ENCODE results near the gene SORCS2. TPM values are rescaled to one million over a fixed set of nuclear protein-coding genes. Genes with fewer than 3 reads are reported as not detected.

SORCS2 gene
- total and polyA plus RNA-seq, 4 donors = 0.05 to 8.4 (median 1.8) TPM

DNA sequence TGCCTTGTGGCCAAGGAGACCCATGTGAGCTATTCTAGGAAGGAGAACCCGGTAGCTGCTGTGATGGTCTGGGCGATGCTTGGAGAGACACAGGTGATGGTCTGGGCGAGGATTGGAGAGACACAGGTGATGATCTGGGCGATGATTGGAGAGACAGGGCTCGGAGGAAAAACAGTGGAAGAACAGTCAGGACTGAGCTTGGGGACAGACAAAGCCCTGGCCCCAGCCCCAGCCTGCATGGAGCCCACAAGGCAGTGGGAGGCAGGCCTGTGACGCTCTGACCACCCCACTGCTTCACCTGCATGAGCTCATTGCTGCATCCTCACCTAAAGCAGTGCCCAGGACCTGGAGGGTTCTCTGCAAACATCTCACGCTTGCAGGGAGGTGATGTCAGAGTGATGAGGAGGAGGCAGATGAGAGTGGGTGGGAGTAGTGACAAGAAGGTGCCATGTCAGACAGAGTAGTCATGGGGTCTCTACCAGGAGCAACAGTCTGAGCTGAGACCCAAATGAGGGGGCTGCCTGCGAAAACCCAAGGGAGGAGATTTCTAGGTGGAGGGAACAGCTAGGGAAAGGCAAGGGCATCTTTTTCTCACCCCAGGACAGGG, 278.3 kb downstream of the SORCS2 start:
- Histone ChIP-seq H3K27me3 (ENCODE audit: control insufficient read depth in 1 of 2, insufficient read depth in 2 of 2, low read length in 1 of 2) (no peaks in the 10 kb centered on the region), H3K4me3 (ENCODE audit: low read length in 2 of 2) (no peak overlapping the region), H3K36me3 (ENCODE audit: control insufficient read depth in 1 of 2, insufficient read depth in 2 of 2, low read length in 1 of 2) (no peaks in the 10 kb centered on the region), H3K9me3 (ENCODE audit: control insufficient read depth, low read length) (peaks cover 7% of the 10 kb centered on the region), H3K4me1 (ENCODE audit: control insufficient read depth in 1 of 2, insufficient read depth in 2 of 2, low read length in 2 of 2) (no peaks in the 10 kb centered on the region), H3K27ac (ENCODE audit: low read depth in 1 of 2, low read length in 2 of 2) (no peak overlapping the region)
- no peak for DNase-seq
- no peak for ATAC-seq (ENCODE audit: low FRiP score)
- WGBS, 2 donors = 94 to 95% methylated on average over 8 of the region's 8 CpGs
- intact Hi-C loops (cut with DNase I) = no loop called here

DNA sequence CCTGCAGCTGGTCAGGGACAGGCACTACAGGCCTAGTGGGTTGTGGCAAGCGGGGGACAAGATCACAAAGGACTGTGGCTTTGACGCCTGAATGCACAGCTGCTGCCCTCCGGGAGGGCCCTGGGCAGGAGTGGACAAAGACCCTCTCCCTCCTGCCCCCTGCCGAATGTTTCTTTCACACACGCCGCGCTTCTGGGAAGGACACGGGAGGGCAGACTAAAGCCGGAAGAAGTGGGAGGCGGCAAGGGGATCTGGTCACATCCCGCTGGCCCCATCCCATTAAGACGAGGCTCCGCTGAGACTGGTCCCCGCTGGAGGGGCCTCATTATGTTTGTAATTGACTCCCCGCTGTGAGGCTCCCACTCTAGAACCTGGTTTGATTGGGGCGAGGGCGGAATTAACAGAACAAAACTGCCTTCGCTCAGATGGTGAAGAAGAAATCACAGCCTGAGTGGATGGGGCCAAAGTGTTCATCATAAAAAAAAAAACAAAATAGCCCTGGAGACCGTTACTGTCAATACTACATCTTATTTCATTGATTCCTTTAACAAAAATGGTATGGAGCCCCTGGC, 280.2 kb downstream of the SORCS2 start:
- Histone ChIP-seq H3K27ac (ENCODE audit: low read depth in 1 of 2, low read length in 2 of 2) (no peak overlapping the region), H3K4me3 (ENCODE audit: low read length in 2 of 2) (no peak overlapping the region), H3K27me3 (ENCODE audit: control insufficient read depth in 1 of 2, insufficient read depth in 2 of 2, low read length in 1 of 2) (no peaks in the 10 kb centered on the region), H3K36me3 (ENCODE audit: control insufficient read depth in 1 of 2, insufficient read depth in 2 of 2, low read length in 1 of 2) (no peaks in the 10 kb centered on the region), H3K9me3 (ENCODE audit: control insufficient read depth, low read length) (no peaks in the 10 kb centered on the region), H3K4me1 (ENCODE audit: control insufficient read depth in 1 of 2, insufficient read depth in 2 of 2, low read length in 2 of 2) (no peaks in the 10 kb centered on the region)
- DNase-seq (no peak), ATAC-seq (ENCODE audit: low FRiP score) (no peak)
- intact Hi-C loops (cut with DNase I) = no loop called here
- WGBS, 2 donors = 65 to 72% methylated on average over 19 of the region's 19 CpGs

GRCh38 chr4:7473081-7473480, 280.7 kb downstream of the SORCS2 start:
- Histone ChIP-seq H3K36me3 (ENCODE audit: control insufficient read depth in 1 of 2, insufficient read depth in 2 of 2, low read length in 1 of 2) (no peaks in the 10 kb centered on the region), H3K27me3 (ENCODE audit: control insufficient read depth in 1 of 2, insufficient read depth in 2 of 2, low read length in 1 of 2) (no peaks in the 10 kb centered on the region), H3K4me1 (ENCODE audit: control insufficient read depth in 1 of 2, insufficient read depth in 2 of 2, low read length in 2 of 2) (no peaks in the 10 kb centered on the region), H3K27ac (ENCODE audit: low read depth in 1 of 2, low read length in 2 of 2) (no peak overlapping the region), H3K9me3 (ENCODE audit: control insufficient read depth, low read length) (no peaks in the 10 kb centered on the region), H3K4me3 (ENCODE audit: low read length in 2 of 2) (no peak overlapping the region)
- WGBS, 2 donors = 80 to 82% methylated on average over 10 of the region's 10 CpGs
- DNase-seq = no peak
- intact Hi-C loops (cut with DNase I) = no loop called here
- ATAC-seq (ENCODE audit: low FRiP score) = no peak

- DNase-seq (no peak), ATAC-seq (ENCODE audit: low FRiP score) (no peak)
- Histone ChIP-seq H3K27me3 (ENCODE audit: control insufficient read depth in 1 of 2, insufficient read depth in 2 of 2, low read length in 1 of 2) (no peaks in the 10 kb centered on the region), H3K36me3 (ENCODE audit: control insufficient read depth in 1 of 2, insufficient read depth in 2 of 2, low read length in 1 of 2) (no peaks in the 10 kb centered on the region), H3K27ac (ENCODE audit: low read depth in 1 of 2, low read length in 2 of 2) (no peak overlapping the region), H3K9me3 (ENCODE audit: control insufficient read depth, low read length) (no peaks in the 10 kb centered on the region), H3K4me1 (ENCODE audit: control insufficient read depth in 1 of 2, insufficient read depth in 2 of 2, low read length in 2 of 2) (no peaks in the 10 kb centered on the region), H3K4me3 (ENCODE audit: low read length in 2 of 2) (no peak overlapping the region)
- WGBS, 2 donors = 92 to 94% methylated on average over 7 of the region's 7 CpGs
- intact Hi-C loops (cut with DNase I) = no loop called here
Observed at GRCh38 chr4:7474320-7474719, 282.0 kb downstream of the SORCS2 start.

DNA sequence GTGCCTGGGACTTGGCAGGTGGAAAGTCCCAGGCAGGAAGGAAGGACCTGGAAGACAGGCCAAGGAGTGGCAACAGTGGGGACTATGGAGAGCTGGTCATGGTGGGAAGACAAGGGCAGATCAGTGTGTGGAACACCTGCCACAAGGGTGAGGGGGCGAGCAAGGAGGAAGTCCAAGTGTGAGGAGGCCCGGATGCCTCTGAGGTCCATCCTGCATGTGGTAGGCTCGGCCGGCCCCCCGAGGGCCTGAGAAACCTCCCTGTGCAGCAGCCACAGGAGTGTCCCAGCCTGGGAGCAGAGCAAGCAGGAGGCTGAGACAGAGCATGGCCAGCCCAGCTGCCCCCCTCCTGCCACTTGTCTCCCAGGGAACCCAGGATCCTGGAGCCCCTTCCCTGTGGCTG, 282.9 kb downstream of the SORCS2 start:
- DNase-seq (no peak), ATAC-seq (ENCODE audit: low FRiP score) (no peak)
- H3K36me3 ChIP-seq (ENCODE audit: control insufficient read depth in 1 of 2, insufficient read depth in 2 of 2, low read length in 1 of 2) = no peaks in the 10 kb centered on the region
- H3K9me3 ChIP-seq (ENCODE audit: control insufficient read depth, low read length) = no peaks in the 10 kb centered on the region
- no peaks in the 10 kb centered on the region for H3K4me1 ChIP-seq (ENCODE audit: control insufficient read depth in 1 of 2, insufficient read depth in 2 of 2, low read length in 2 of 2)
- no peak overlapping the region for H3K4me3 ChIP-seq (ENCODE audit: low read length in 2 of 2)
- WGBS, 2 donors = 90 to 95% methylated on average over 5 of the region's 5 CpGs
- no peaks in the 10 kb centered on the region for H3K27me3 ChIP-seq (ENCODE audit: control insufficient read depth in 1 of 2, insufficient read depth in 2 of 2, low read length in 1 of 2)
- no peak overlapping the region for H3K27ac ChIP-seq (ENCODE audit: low read depth in 1 of 2, low read length in 2 of 2)
- intact Hi-C loops (cut with DNase I) = no loop called here

DNA sequence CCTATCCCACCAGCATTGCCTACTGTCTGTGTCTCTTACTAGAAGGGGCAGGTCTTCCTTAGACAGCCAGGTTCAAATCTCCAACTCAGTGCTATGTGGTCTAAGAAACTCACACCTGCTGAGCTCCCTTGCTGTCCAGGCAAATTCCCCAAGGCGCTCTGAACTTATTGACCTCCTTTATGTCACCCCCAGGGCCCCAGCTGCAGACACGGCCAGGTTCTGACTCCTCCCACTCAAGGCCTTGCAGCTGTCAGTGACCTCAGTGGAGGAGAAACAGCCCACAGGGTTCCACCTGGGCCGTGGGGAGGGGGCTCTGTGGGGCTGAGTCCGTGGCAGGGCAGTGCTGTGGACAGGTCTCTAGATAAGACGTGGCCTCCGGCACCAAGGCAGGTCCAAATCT, 284.5 kb downstream of the SORCS2 start:
- 87 to 89% methylated on average over 6 of the region's 6 CpGs for WGBS, 2 donors
- intact Hi-C loops (cut with DNase I) = no loop called here
- no peaks in the 10 kb centered on the region for H3K27me3 ChIP-seq (ENCODE audit: control insufficient read depth in 1 of 2, insufficient read depth in 2 of 2, low read length in 1 of 2)
- no peaks in the 10 kb centered on the region for H3K9me3 ChIP-seq (ENCODE audit: control insufficient read depth, low read length)
- no peak overlapping the region for H3K27ac ChIP-seq (ENCODE audit: low read depth in 1 of 2, low read length in 2 of 2)
- ATAC-seq (ENCODE audit: low FRiP score) (no peak), DNase-seq (no peak)
- H3K4me3 ChIP-seq (ENCODE audit: low read length in 2 of 2) = no peak overlapping the region
- H3K4me1 ChIP-seq (ENCODE audit: control insufficient read depth in 1 of 2, insufficient read depth in 2 of 2, low read length in 2 of 2) = no peaks in the 10 kb centered on the region
- no peaks in the 10 kb centered on the region for H3K36me3 ChIP-seq (ENCODE audit: control insufficient read depth in 1 of 2, insufficient read depth in 2 of 2, low read length in 1 of 2)

- Histone ChIP-seq H3K36me3 (ENCODE audit: control insufficient read depth in 1 of 2, insufficient read depth in 2 of 2, low read length in 1 of 2) (no peaks in the 10 kb centered on the region), H3K27ac (ENCODE audit: low read depth in 1 of 2, low read length in 2 of 2) (no peak overlapping the region), H3K4me1 (ENCODE audit: control insufficient read depth in 1 of 2, insufficient read depth in 2 of 2, low read length in 2 of 2) (no peaks in the 10 kb centered on the region), H3K27me3 (ENCODE audit: control insufficient read depth in 1 of 2, insufficient read depth in 2 of 2, low read length in 1 of 2) (no peaks in the 10 kb centered on the region), H3K4me3 (ENCODE audit: low read length in 2 of 2) (no peak overlapping the region), H3K9me3 (ENCODE audit: control insufficient read depth, low read length) (no peaks in the 10 kb centered on the region)
- intact Hi-C loops (cut with DNase I) = no loop called here
- ATAC-seq (ENCODE audit: low FRiP score) (no peak), DNase-seq (no peak)
- WGBS, 2 donors = 93 to 95% methylated on average over 7 of the region's 7 CpGs
Observed at GRCh38 chr4:7477695-7478094, 285.4 kb downstream of the SORCS2 start.

- no peak overlapping the region for H3K27ac ChIP-seq (ENCODE audit: low read depth in 1 of 2, low read length in 2 of 2)
- no peaks in the 10 kb centered on the region for H3K4me1 ChIP-seq (ENCODE audit: control insufficient read depth in 1 of 2, insufficient read depth in 2 of 2, low read length in 2 of 2)
- H3K27me3 ChIP-seq (ENCODE audit: control insufficient read depth in 1 of 2, insufficient read depth in 2 of 2, low read length in 1 of 2) = no peaks in the 10 kb centered on the region
- H3K9me3 ChIP-seq (ENCODE audit: control insufficient read depth, low read length) = no peaks in the 10 kb centered on the region
- ATAC-seq (ENCODE audit: low FRiP score) (no peak), DNase-seq (no peak)
- H3K4me3 ChIP-seq (ENCODE audit: low read length in 2 of 2) = no peak overlapping the region
- intact Hi-C loops (cut with DNase I) = no loop called here
- WGBS, 2 donors = 88% methylated on average over 11 of the region's 11 CpGs
- H3K36me3 ChIP-seq (ENCODE audit: control insufficient read depth in 1 of 2, insufficient read depth in 2 of 2, low read length in 1 of 2) = no peaks in the 10 kb centered on the region
Observed at GRCh38 chr4:7478665-7479064, 286.3 kb downstream of the SORCS2 start.

DNA sequence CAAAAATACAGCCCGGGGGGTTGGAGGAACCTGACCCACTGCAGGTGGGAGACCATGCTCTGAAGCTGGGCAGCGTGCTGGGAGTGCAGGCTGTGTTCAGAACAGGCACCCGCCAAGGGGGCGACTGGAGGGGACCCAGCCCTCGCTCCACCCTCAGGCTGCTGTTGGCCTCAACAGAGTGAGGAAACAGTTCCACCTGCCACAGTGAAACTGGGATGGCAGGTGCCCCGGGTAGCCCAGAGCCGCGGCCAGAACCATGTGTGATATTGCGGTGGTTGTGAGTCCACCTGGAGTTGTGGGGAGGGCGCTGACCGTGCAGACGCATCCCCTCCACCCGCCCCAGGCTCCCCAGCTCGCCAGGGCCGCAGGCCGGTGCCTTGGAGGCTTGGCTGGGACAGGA, 288.1 kb downstream of the SORCS2 start:
- H3K9me3 ChIP-seq (ENCODE audit: control insufficient read depth, low read length) = no peaks in the 10 kb centered on the region
- ATAC-seq (ENCODE audit: low FRiP score) (no peak), DNase-seq (no peak)
- H3K4me3 ChIP-seq (ENCODE audit: low read length in 2 of 2) = no peak overlapping the region
- intact Hi-C loops (cut with DNase I) = no loop called here
- H3K27ac ChIP-seq (ENCODE audit: low read depth in 1 of 2, low read length in 2 of 2) = no peak overlapping the region
- H3K36me3 ChIP-seq (ENCODE audit: control insufficient read depth in 1 of 2, insufficient read depth in 2 of 2, low read length in 1 of 2) = no peaks in the 10 kb centered on the region
- no peaks in the 10 kb centered on the region for H3K4me1 ChIP-seq (ENCODE audit: control insufficient read depth in 1 of 2, insufficient read depth in 2 of 2, low read length in 2 of 2)
- WGBS, 2 donors = 91 to 92% methylated on average over 16 of the region's 16 CpGs
- H3K27me3 ChIP-seq (ENCODE audit: control insufficient read depth in 1 of 2, insufficient read depth in 2 of 2, low read length in 1 of 2) = no peaks in the 10 kb centered on the region

Measured in aorta (tissue), 5 donors.